HUES6 (cell line): ENCODE results near the gene USP34.

Experiments used
- H3K27ac ChIP-seq: 2 replicates; pipeline ENCODE4 v1.7.0; 2013; ENCODE audit warnings: low read depth, mild to moderate bottlenecking, low read length, inconsistent platforms
- H3K27me3 ChIP-seq: 2 replicates; pipeline ENCODE4 v1.6.1; 2013; ENCODE audit warnings: low read length; ENCODE audit not compliant: control insufficient read depth, insufficient read depth
- H3K36me3 ChIP-seq: 2 replicates; pipeline ENCODE4 v1.6.1; 2013; ENCODE audit warnings: low read length; ENCODE audit not compliant: control insufficient read depth, insufficient read depth
- H3K4me1 ChIP-seq: 2 replicates; pipeline ENCODE4 v1.6.1; 2013; ENCODE audit warnings: low read length; ENCODE audit not compliant: control insufficient read depth, insufficient read depth
- H3K4me3 ChIP-seq: 2 replicates; pipeline ENCODE4 v1.5.1; 2013; ENCODE audit warnings: low read depth, low read length
- H3K9ac ChIP-seq: one replicate; pipeline ENCODE4 v1.6.1; 2013; ENCODE audit warnings: mild to moderate bottlenecking, low read length
- H3K9me3 ChIP-seq: 2 replicates; pipeline ENCODE4 v1.6.1; 2013; ENCODE audit warnings: low read depth, low read length; ENCODE audit not compliant: control insufficient read depth, insufficient read depth

USP34 gene

GRCh38 chr2:61268249-61268648 lies 202.6 kb downstream of the USP34 start:
- Histone ChIP-seq H3K4me3 (no peak overlapping the region), H3K4me1 (no peaks in the 10 kb centered on the region), H3K36me3 (peaks cover 40% of the 10 kb centered on the region), H3K9ac (no peak overlapping the region), H3K27ac (no peak overlapping the region), H3K27me3 (no peaks in the 10 kb centered on the region), H3K9me3 (no peaks in the 10 kb centered on the region)

GRCh38 chr2:61266632-61267505 lies 204.0 kb downstream of the USP34 start:
- H3K4me1 ChIP-seq = no peaks in the 10 kb centered on the region
- H3K27me3 ChIP-seq = no peaks in the 10 kb centered on the region
- peaks cover 46% of the 10 kb centered on the region for H3K36me3 ChIP-seq
- no peak overlapping the region for H3K4me3 ChIP-seq
- no peak overlapping the region for H3K27ac ChIP-seq
- H3K9me3 ChIP-seq = no peaks in the 10 kb centered on the region
- no peak overlapping the region for H3K9ac ChIP-seq

GRCh38 chr2:61263830-61264229 lies 207.1 kb downstream of the USP34 start:
- H3K4me3 ChIP-seq = no peak overlapping the region
- no peaks in the 10 kb centered on the region for H3K4me1 ChIP-seq
- no peaks in the 10 kb centered on the region for H3K27me3 ChIP-seq
- H3K36me3 ChIP-seq = peaks cover 53% of the 10 kb centered on the region
- H3K27ac ChIP-seq = no peak overlapping the region
- H3K9me3 ChIP-seq = no peaks in the 10 kb centered on the region
- no peak overlapping the region for H3K9ac ChIP-seq

- Histone ChIP-seq H3K4me3 (no peak overlapping the region), H3K36me3 (peaks cover 59% of the 10 kb centered on the region), H3K27me3 (no peaks in the 10 kb centered on the region), H3K4me1 (no peaks in the 10 kb centered on the region), H3K27ac (no peak overlapping the region), H3K9ac (no peak overlapping the region), H3K9me3 (no peaks in the 10 kb centered on the region)
These were observed 208.2 kb downstream of the USP34 start for GRCh38 chr2:61262699-61263098.

- Histone ChIP-seq H3K9ac (no peak overlapping the region), H3K36me3 (peaks cover 73% of the 10 kb centered on the region), H3K27me3 (no peaks in the 10 kb centered on the region), H3K9me3 (no peaks in the 10 kb centered on the region), H3K4me3 (no peak overlapping the region), H3K27ac (no peak overlapping the region), H3K4me1 (no peaks in the 10 kb centered on the region)
These were observed 213.4 kb downstream of the USP34 start for GRCh38 chr2:61257446-61257845.

GRCh38 chr2:61255580-61256437 lies 215.1 kb downstream of the USP34 start:
- Histone ChIP-seq H3K27ac (no peak overlapping the region), H3K4me3 (no peak overlapping the region), H3K9me3 (no peaks in the 10 kb centered on the region), H3K36me3 (peaks cover 70% of the 10 kb centered on the region), H3K27me3 (no peaks in the 10 kb centered on the region), H3K9ac (no peak overlapping the region), H3K4me1 (no peaks in the 10 kb centered on the region)

- Histone ChIP-seq H3K9me3 (no peaks in the 10 kb centered on the region), H3K4me1 (no peaks in the 10 kb centered on the region), H3K9ac (no peak overlapping the region), H3K4me3 (no peak overlapping the region), H3K27ac (no peak overlapping the region), H3K27me3 (no peaks in the 10 kb centered on the region), H3K36me3 (peaks cover 70% of the 10 kb centered on the region)
These were observed 216.4 kb downstream of the USP34 start for GRCh38 chr2:61254536-61254935.

GRCh38 chr2:61253136-61253535 lies 217.8 kb downstream of the USP34 start:
- peaks cover 64% of the 10 kb centered on the region for H3K36me3 ChIP-seq
- no peak overlapping the region for H3K27ac ChIP-seq

GRCh38 chr2:61252031-61252430 lies 218.9 kb downstream of the USP34 start:
- peaks cover 64% of the 10 kb centered on the region for H3K36me3 ChIP-seq
- no peak overlapping the region for H3K4me3 ChIP-seq

More at GRCh38 chr2:61253136-61253535, 217.8 kb downstream of the USP34 start:
- Histone ChIP-seq H3K9me3 (no peaks in the 10 kb centered on the region), H3K27me3 (no peaks in the 10 kb centered on the region), H3K4me3 (no peak overlapping the region), H3K4me1 (no peaks in the 10 kb centered on the region), H3K9ac (no peak overlapping the region)

GRCh38 chr2:61249521-61250071 lies 221.3 kb downstream of the USP34 start:
- Histone ChIP-seq H3K27me3 (no peaks in the 10 kb centered on the region), H3K4me3 (no peak overlapping the region), H3K36me3 (peaks cover 62% of the 10 kb centered on the region), H3K9ac (no peak overlapping the region), H3K4me1 (no peaks in the 10 kb centered on the region), H3K9me3 (no peaks in the 10 kb centered on the region), H3K27ac (no peak overlapping the region)

More at GRCh38 chr2:61252031-61252430, 218.9 kb downstream of the USP34 start:
- Histone ChIP-seq H3K27me3 (no peaks in the 10 kb centered on the region), H3K9me3 (no peaks in the 10 kb centered on the region), H3K27ac (no peak overlapping the region), H3K9ac (no peak overlapping the region), H3K4me1 (no peaks in the 10 kb centered on the region)
